NCI-H1436 (cell line): ENCODE results near the gene COL2A1.

Experiments used
- DNase-seq: peaks from one replicate; lab custom pipeline; 2025; lab: John Stamatoyannopoulos, UW

Gene COL2A1

GRCh38 chr12:47945341-47945728, 58.9 kb downstream of the COL2A1 start:
- no peak for DNase-seq

DNA sequence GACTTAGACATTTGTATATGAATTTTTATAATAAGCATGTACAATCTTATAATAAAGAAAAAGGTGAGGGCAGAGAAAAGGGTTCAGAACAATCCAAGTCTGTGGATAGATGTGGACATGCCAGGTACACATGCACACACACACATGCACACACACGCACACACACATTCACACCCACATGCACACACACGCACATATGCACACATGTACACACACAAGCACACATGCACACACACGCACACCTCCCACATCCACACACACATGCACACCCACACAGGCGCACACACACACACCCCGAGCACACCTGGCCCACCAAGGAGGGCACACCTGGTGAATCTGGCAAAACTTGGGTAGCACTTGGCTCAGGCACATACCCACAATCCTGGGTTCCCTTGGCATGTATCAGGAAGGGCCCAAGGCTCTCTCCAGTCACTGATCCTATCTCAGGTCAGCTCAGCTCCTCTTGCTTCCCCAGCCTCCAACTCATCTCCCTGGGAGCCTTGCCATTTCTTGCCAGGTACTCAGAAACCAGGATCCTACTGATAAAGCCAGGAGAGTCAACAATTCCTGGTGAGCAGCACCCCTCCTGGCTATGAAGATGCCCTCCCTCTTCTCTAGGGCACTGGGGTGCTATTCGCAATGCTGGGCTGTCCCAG, 59.5 kb downstream of the COL2A1 start:
- DNase-seq: no peak

DNA sequence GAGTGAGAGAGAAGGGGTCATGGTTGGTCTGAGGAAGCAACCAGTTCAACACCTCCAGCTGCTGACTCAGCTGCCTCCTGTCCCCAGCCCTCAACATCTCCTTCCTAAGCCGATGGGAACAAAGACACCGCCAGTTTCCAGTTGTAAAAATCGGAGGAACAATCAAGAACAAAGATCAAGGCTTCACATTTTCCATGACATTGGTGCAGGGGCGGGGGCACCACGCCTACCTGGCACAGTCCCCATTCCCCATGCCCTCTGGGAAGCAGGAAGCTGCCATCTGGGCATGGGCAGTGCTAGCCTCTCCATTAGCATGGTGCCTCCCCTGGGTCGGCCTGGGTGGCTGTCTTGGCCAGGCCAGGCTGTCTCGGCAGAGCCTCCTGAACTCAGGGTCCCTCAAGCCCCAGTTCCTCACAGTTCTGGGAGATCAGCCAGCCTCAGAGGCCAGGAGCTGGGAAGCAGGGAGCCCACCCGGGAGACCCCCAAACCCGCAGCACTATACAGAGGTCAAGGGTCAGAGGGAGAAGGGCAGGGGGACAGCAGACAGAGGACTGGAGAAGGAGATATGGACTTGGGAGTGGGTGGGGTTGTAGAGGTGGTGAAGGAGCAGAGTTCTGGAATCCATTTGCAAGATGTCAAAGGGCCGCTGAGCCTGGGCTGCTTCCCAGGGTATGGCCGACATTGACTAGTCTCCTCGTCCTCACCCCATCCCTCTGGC, 60.5 kb downstream of the COL2A1 start:
- no peak for DNase-seq

- no peak for DNase-seq
Observed at GRCh38 chr12:47942614-47943225, 61.6 kb downstream of the COL2A1 start.

DNA sequence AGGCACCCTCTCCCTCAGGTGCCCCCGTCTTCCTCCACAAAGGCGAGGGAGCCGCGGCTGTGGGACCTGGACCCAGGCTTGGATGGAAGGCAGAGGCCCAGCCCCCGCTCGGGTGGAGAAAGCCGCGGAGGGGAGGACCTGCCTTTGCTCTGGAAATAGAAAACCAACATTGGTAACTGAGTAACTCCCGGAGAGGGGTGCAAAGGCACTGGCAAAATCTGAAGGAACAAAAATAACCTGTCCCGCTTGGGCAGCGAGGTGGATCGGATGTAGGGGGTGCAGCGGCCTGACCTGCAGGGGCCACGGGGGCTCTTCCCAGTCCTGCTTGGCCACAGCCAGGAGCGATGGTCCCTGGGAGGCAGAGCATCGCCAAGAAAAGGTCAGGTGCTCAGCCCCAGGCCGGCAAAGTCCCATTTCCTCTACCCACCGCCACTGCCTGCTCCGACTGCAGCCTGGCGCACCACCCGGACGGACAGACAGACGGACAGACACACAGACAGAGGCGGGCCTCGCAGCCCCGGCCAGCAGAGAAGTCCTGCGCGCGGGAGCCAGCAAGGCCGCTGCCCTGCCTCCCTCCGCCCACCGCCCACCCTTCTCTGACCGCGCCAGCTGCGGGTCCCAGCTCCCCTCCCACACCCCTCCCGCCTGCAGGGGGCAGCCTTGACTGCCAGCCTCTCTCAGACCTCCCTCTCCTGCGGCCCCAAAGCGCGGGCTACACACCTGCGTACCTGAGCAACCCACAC, 62.2 kb downstream of the COL2A1 start:
- DNase-seq: no peak

- no peak for DNase-seq
Observed at GRCh38 chr12:47941475-47941780, 62.8 kb downstream of the COL2A1 start.

- no peak for DNase-seq
Observed at GRCh38 chr12:47940773-47941474, 63.4 kb downstream of the COL2A1 start.

DNA sequence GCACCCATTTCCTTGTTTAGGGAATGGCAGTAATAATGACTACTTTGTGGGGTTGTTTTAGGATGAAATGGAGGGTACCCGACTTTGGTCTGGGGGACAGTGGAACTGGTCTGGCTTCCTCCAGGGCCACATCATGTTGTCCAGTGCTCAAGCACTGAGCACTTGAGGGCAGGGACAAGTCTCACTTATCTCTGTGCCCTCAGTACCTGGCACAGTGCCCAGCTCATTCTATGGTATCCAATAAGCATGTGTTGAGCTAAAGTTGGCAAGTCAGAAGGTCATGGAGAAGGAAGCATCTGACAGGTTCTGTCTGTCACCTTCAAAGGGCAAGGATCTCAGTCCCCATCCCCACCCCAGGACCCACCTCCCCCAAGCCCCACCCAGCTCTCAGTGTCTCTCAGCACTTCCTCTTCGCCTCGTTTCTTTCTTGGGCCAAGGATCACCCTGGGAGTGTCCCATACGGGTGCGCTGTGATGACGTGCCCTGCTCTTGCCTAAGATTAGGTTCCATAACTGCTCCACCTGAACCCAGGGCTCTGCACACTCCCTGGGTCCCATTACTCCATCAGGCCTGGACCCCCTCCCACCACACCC, 65.2 kb downstream of the COL2A1 start:
- no peak for DNase-seq

- no peak for DNase-seq
Observed at GRCh38 chr12:47938594-47938993, 65.7 kb downstream of the COL2A1 start.

- no peak for DNase-seq
Observed at GRCh38 chr12:47938093-47938492, 66.2 kb downstream of the COL2A1 start.

GRCh38 chr12:47935184-47935583, 69.1 kb downstream of the COL2A1 start:
- DNase-seq: no peak

DNA sequence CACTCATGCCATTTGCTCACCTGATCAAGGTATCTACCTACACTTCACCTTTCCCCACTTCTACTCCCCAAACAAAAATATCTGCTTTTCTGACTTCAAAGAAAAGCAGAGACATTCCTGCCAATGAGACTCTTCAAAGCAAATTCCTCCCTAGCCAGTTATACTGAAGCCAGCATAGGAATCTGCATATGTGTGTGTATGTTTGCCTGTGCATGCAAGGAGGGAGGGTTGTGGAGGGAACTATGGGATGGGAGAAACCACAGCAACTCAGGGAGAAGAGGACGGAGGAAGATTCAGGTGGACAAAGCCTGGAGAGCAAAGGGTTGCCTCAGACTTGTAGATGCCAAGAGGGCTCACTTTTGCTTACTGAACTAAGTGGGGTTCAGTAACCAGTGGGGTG, 73.1 kb downstream of the COL2A1 start:
- no peak for DNase-seq

DNA sequence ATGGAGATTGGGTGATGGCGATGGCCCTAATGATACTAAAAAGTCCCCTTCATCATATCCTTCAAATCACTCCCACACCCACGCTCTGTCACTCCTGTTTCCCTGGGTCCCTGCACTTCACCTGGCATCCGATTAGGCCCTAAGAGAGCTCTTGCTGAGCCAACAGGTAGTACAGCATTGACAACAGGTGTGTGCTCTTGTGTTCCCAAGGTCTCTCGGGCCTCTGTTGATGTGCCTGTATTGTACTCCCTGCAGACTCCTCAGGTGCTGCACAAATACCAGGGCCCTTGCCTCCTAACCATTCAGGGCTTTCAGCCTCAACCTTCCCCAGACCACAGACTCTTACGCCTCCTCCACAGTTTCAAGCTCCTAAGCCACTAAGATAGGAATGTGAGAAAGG, 73.6 kb downstream of the COL2A1 start:
- no peak for DNase-seq

- DNase-seq: no peak
Observed at GRCh38 chr12:47927346-47927745, 76.9 kb downstream of the COL2A1 start.
